NCI-H748 treated with DMSO at 0.1 percent for 48 hours (cell line): ENCODE results near the gene GID4.
A peak's percentile ranks its signal among the peaks of the same experiment; 100 is the strongest.
"Not testable (repeated sequence)": the region's sequence is repeated elsewhere in the genome, so short reads cannot be mapped to it uniquely, and the experiment has no call there.

Experiments used
- DNase-seq: peaks from one replicate; lab custom pipeline; 2025; lab: John Stamatoyannopoulos, UW

GID4 gene

GRCh38 chr17:18038861-18039534, at the start of gene GID4, which contains the start of gene ATPAF2:
Gene GID4, plus strand, starts transcription at chr17:18039408. Its CDS starts 57 bp downstream, at chr17:18039465.
Gene ATPAF2, minus strand, starts transcription at chr17:18039168. Its CDS starts 155 bp downstream, at chr17:18039013.
- peak; percentile 99 for DNase-seq

- no peak for DNase-seq
These were observed 49.6 kb upstream of the GID4 start for GRCh38 chr17:17989618-17990017.

GRCh38 chr17:17990282-17990681, 48.9 kb upstream of the GID4 start:
- no peak for DNase-seq

- DNase-seq = no peak
These were observed 45.8 kb upstream of the GID4 start for GRCh38 chr17:17993366-17993765.

- no peak for DNase-seq
These were observed 45.4 kb upstream of the GID4 start for GRCh38 chr17:17993852-17994251.

- peak; percentile 7 for DNase-seq
These were observed 44.7 kb upstream of the GID4 start for GRCh38 chr17:17994271-17995069.

- not testable (repeated sequence) for DNase-seq
These were observed 43.3 kb upstream of the GID4 start for GRCh38 chr17:17995887-17996286.

- DNase-seq = no peak
These were observed 40.3 kb upstream of the GID4 start for GRCh38 chr17:17998934-17999333.

GRCh38 chr17:17999364-18000029, 39.7 kb upstream of the GID4 start:
- DNase-seq = no peak

GRCh38 chr17:18000030-18000408, 39.2 kb upstream of the GID4 start:
- no peak for DNase-seq

GRCh38 chr17:18002171-18002570, 37.0 kb upstream of the GID4 start:
- no peak for DNase-seq

GRCh38 chr17:18004345-18004744, 34.9 kb upstream of the GID4 start:
- peak; percentile 9 for DNase-seq

GRCh38 chr17:18004884-18005305, 34.3 kb upstream of the GID4 start:
- DNase-seq = no peak

- no peak for DNase-seq
These were observed 33.7 kb upstream of the GID4 start for GRCh38 chr17:18005496-18005895.

GRCh38 chr17:18006495-18007239, 32.5 kb upstream of the GID4 start:
- DNase-seq = no peak

GRCh38 chr17:18008496-18009268, 30.5 kb upstream of the GID4 start:
- DNase-seq = no peak

- DNase-seq = no peak
These were observed 29.4 kb upstream of the GID4 start for GRCh38 chr17:18009609-18010420.

GRCh38 chr17:18011286-18011685, 27.9 kb upstream of the GID4 start:
- DNase-seq = no peak

GRCh38 chr17:18014006-18014405, 25.2 kb upstream of the GID4 start:
- no peak for DNase-seq

GRCh38 chr17:18015593-18015992, 23.6 kb upstream of the GID4 start:
- no peak for DNase-seq
